Measurements from ENCODE around the gene CAPS2. TPM values are rescaled to one million over a fixed set of nuclear protein-coding genes. Genes with fewer than 3 reads are reported as not detected.
A peak's percentile ranks its signal among the peaks of the same experiment; 100 is the strongest.

CAPS2 gene
- total RNA-seq, 1 experiment from 2014 or later = 4.3 TPM

- Mint-ChIP-seq H3K36me3 (ENCODE audit: insufficient read depth in 1 of 3, low read depth in 3 of 3) (no peaks in the 10 kb centered on the region), H3K4me1 (peaks cover 3% of the 10 kb centered on the region in 2 experiments; a peak in 1 of 4 replicates), H3K27me3 (ENCODE audit: low read depth) (no peaks in the 10 kb centered on the region), H3K9me3 (no peaks in the 10 kb centered on the region), H3K4me3 (no peak overlapping the region), H3K27ac (peak overlapping the region in 2 of 3 experiments; percentile 55 to 71; a peak in 1 of 7 replicates)
- Histone ChIP-seq H4K8ac (replicated peaks; ENCODE audit: insufficient read length, low read depth, low read length) (no peak overlapping the region), H3K4me2 (ENCODE audit: insufficient read depth, insufficient read length, low read length) (no peak overlapping the region), H3K79me2 (ENCODE audit: insufficient read depth, low read length) (no peaks in the 10 kb centered on the region), H3T11ph (ENCODE audit: low read length) (no peak overlapping the region), H2BK20ac (ENCODE audit: low read depth, low read length, poor library complexity, severe bottlenecking) (no peak overlapping the region), H2AK5ac (ENCODE audit: insufficient read length, low read length) (no peak overlapping the region), H3K4ac (ENCODE audit: low read depth, low read length) (no peak overlapping the region), H4K91ac (ENCODE audit: insufficient read length, low read depth, low read length) (no peak overlapping the region), H3K23ac (ENCODE audit: insufficient read length, low read depth, low read length) (no peak overlapping the region), H3K27ac (ENCODE audit: insufficient read length, low read depth, low read length) (no peak overlapping the region), H4K5ac (ENCODE audit: insufficient read length, low read depth, low read length) (no peak overlapping the region), H4K20me1 (ENCODE audit: control insufficient read depth, insufficient read depth, insufficient read length) (no peaks in the 10 kb centered on the region), H2AFZ (ENCODE audit: low read length) (no peak overlapping the region), H2BK15ac (ENCODE audit: low read depth, low read length) (no peak overlapping the region), H2BK120ac (ENCODE audit: low read depth, low read length, poor library complexity, severe bottlenecking) (no peak overlapping the region), H3K56ac (ENCODE audit: insufficient read length, low read depth, low read length) (no peak overlapping the region), H3K9me3 (ENCODE audit: control insufficient read depth, low read depth, low read length) (no peaks in the 10 kb centered on the region), H3K23me2 (ENCODE audit: insufficient read length, low read depth, low read length, poor library complexity, severe bottlenecking) (no peaks in the 10 kb centered on the region), H3K4me1 (ENCODE audit: insufficient read depth, low read length) (no peaks in the 10 kb centered on the region), H3K18ac (ENCODE audit: insufficient read length, low read depth, low read length) (no peak overlapping the region), H3K14ac (ENCODE audit: insufficient read depth, low read length) (no peak overlapping the region), H2BK12ac (ENCODE audit: insufficient read length, low read depth, low read length) (no peak overlapping the region), H3K27me3 (ENCODE audit: insufficient read depth, low read length) (no peaks in the 10 kb centered on the region), H2BK5ac (ENCODE audit: insufficient read length, low read length) (no peak overlapping the region), H3K79me1 (ENCODE audit: insufficient read depth, low read depth, low read length, poor library complexity, severe bottlenecking) (no peaks in the 10 kb centered on the region), H3K9ac (ENCODE audit: extremely low read depth, insufficient read length, low read length) (no peak overlapping the region)
- TF ChIP-seq CTCF (conservative IDR thresholded peaks at IDR 0.05) = no peak
- WGBS (ENCODE audit: extremely low coverage, insufficient read length, low lambda C conversion rate) = no CpG with 5 or more reads among the region's 5 CpGs
- DNase-seq = no peak
Observed at GRCh38 chr12:75271576-75271975, 58.5 kb downstream of the CAPS2 start.
